WTC11 (cell line): ENCODE data around the gene TSPAN4. TPM values are rescaled to one million over a fixed set of nuclear protein-coding genes. Genes with fewer than 3 reads are reported as not detected.

Experiments
- ATAC-seq: fragments of 200-7000 bp; cut with Tn5 transposase; 2 replicates; pipeline ENCODE4 v1.10.0; 2021; ENCODE audit warnings: mild to moderate bottlenecking, moderate library complexity
- CTCF ChIA-PET: fragments of 300-600 bp; sonication (Branson Sonifier 250); formaldehyde crosslinking; loops from one replicate; lab custom pipeline; 2021; ENCODE audit warnings: antibody characterized with exemption; lab: Charles Lee
- POLR2A ChIA-PET: fragments of 350-600 bp; sonication (Branson Sonifier 250); formaldehyde crosslinking; loops from one replicate; lab custom pipeline; 2021; ENCODE audit warnings: antibody characterized with exemption; lab: Charles Lee
- DNase-seq: peaks from one replicate; pipeline ENCODE4 v3.0.0; 2021; ENCODE audit warnings: low spot score
- H3K27ac Mint-ChIP-seq: 2 replicates; pipeline ENCODE4 v1.8.0; 2021; ENCODE audit warnings: mixed read lengths
- H3K27me3 Mint-ChIP-seq: 2 replicates; pipeline ENCODE4 v1.8.0; 2021; ENCODE audit warnings: low read depth, mild to moderate bottlenecking, moderate library complexity, mixed read lengths
- H3K36me3 Mint-ChIP-seq: 2 replicates; pipeline ENCODE4 v1.8.0; 2021; ENCODE audit warnings: mixed read lengths
- H3K4me1 Mint-ChIP-seq: 2 replicates; pipeline ENCODE4 v1.8.0; 2022; ENCODE audit warnings: mixed read lengths
- H3K4me3 Mint-ChIP-seq: 2 replicates; pipeline ENCODE4 v1.8.0; 2021; ENCODE audit warnings: mild to moderate bottlenecking, moderate library complexity, mixed read lengths
- H3K9me3 Mint-ChIP-seq: 2 replicates; pipeline ENCODE4 v1.8.0; 2021; ENCODE audit warnings: mixed read lengths
- AR ChIP-seq: fragments of 250-450 bp; sonication (Bioruptor Pico); IDR thresholded peaks from 2 replicates; pipeline ENCODE4 v1.9.0; 2021; ENCODE audit warnings: mild to moderate bottlenecking
- ARID4B ChIP-seq: sonication (generic); formaldehyde crosslinking; IDR thresholded peaks from 2 replicates; pipeline ENCODE4 v1.8.0; 2023; ENCODE audit warnings: missing genetic modification reagents, mild to moderate bottlenecking, borderline replicate concordance
- ATF1 ChIP-seq: sonication (generic); formaldehyde crosslinking; IDR thresholded peaks from 2 replicates; pipeline ENCODE4 v1.8.1; 2023; ENCODE audit warnings: mild to moderate bottlenecking, moderate library complexity, missing genetic modification reagents
- ATF2 ChIP-seq: sonication (generic); formaldehyde crosslinking; IDR thresholded peaks from 2 replicates; pipeline ENCODE4 v1.8.1; 2022; ENCODE audit warnings: low read depth, missing genetic modification reagents, borderline replicate concordance
- EMX1 ChIP-seq: fragments of 250-450 bp; sonication (Bioruptor Pico); IDR thresholded peaks from 2 replicates; pipeline ENCODE4 v1.8.0; 2021; ENCODE audit warnings: mild to moderate bottlenecking
- FOXJ3 ChIP-seq: sonication (generic); formaldehyde crosslinking; IDR thresholded peaks from 2 replicates; pipeline ENCODE4 v1.9.0; 2021; ENCODE audit warnings: missing genetic modification reagents, mild to moderate bottlenecking, borderline replicate concordance
- FOXK1 ChIP-seq: sonication (generic); formaldehyde crosslinking; IDR thresholded peaks from 2 replicates; pipeline ENCODE4 v1.8.0; 2022; ENCODE audit warnings: mild to moderate bottlenecking, moderate library complexity, missing genetic modification reagents
- FOXP4 ChIP-seq: sonication (generic); formaldehyde crosslinking; IDR thresholded peaks from 2 replicates; pipeline ENCODE4 v1.8.0; 2022; ENCODE audit warnings: mild to moderate bottlenecking, missing genetic modification reagents
- GABPB1 ChIP-seq: sonication (generic); formaldehyde crosslinking; IDR thresholded peaks from 2 replicates; pipeline ENCODE4 v1.8.1; 2023; ENCODE audit warnings: mild to moderate bottlenecking, missing genetic modification reagents
- KAT7 ChIP-seq: sonication (generic); formaldehyde crosslinking; IDR thresholded peaks from 2 replicates; pipeline ENCODE4 v1.8.1; 2023; ENCODE audit warnings: missing genetic modification reagents, mild to moderate bottlenecking, borderline replicate concordance
- NFE2L1 ChIP-seq: sonication (generic); formaldehyde crosslinking; IDR thresholded peaks from 2 replicates; pipeline ENCODE4 v1.8.1; 2023; ENCODE audit warnings: missing genetic modification reagents
- NR2C2 ChIP-seq: sonication (generic); formaldehyde crosslinking; IDR thresholded peaks from 2 replicates; pipeline ENCODE4 v1.8.0; 2022; ENCODE audit warnings: mild to moderate bottlenecking, missing genetic modification reagents
- OVOL2 ChIP-seq: fragments of 250-450 bp; sonication (Bioruptor Pico); IDR thresholded peaks from 2 replicates; pipeline ENCODE4 v1.9.0; 2021; ENCODE audit warnings: mild to moderate bottlenecking, borderline replicate concordance
- PREB ChIP-seq: sonication (generic); formaldehyde crosslinking; IDR thresholded peaks from 2 replicates; pipeline ENCODE4 v1.8.1; 2022; ENCODE audit warnings: mild to moderate bottlenecking, missing genetic modification reagents, moderate library complexity, borderline replicate concordance
- PRRX2 ChIP-seq: fragments of 250-450 bp; sonication (Bioruptor Pico); IDR thresholded peaks from 2 replicates; pipeline ENCODE4 v1.8.0; 2021; ENCODE audit warnings: mild to moderate bottlenecking
- RELA ChIP-seq: sonication (generic); formaldehyde crosslinking; IDR thresholded peaks from 2 replicates; pipeline ENCODE4 v1.8.1; 2022; ENCODE audit warnings: missing genetic modification reagents, mild to moderate bottlenecking, borderline replicate concordance
- RORB ChIP-seq: fragments of 250-450 bp; sonication (Bioruptor Pico); IDR thresholded peaks from 2 replicates; pipeline ENCODE4 v1.9.0; 2021; ENCODE audit warnings: mild to moderate bottlenecking
- SMAD4 ChIP-seq: sonication (generic); formaldehyde crosslinking; IDR thresholded peaks from 2 replicates; pipeline ENCODE4 v1.8.0; 2022; ENCODE audit warnings: mild to moderate bottlenecking, missing genetic modification reagents
- TCF7 ChIP-seq: sonication (generic); formaldehyde crosslinking; IDR thresholded peaks from 2 replicates; pipeline ENCODE4 v1.8.0; 2022; ENCODE audit warnings: mild to moderate bottlenecking, low read depth, missing genetic modification reagents, moderate library complexity
- TEAD4 ChIP-seq: sonication (generic); formaldehyde crosslinking; IDR thresholded peaks from 2 replicates; pipeline ENCODE4 v1.8.0; 2022; ENCODE audit warnings: mild to moderate bottlenecking, missing genetic modification reagents
- ZSCAN18 ChIP-seq: fragments of 250-450 bp; sonication (Bioruptor Pico); IDR thresholded peaks from 2 replicates; pipeline ENCODE4 v2.1.2; 2022; ENCODE audit warnings: mild to moderate bottlenecking, moderate library complexity
- total RNA-seq: library from RNA; stranded (reverse); gene quantifications from 3 replicates; pipeline ENCODE4 v1.2.3, GENCODE V29; 2021

Gene TSPAN4
- total RNA-seq, 1 experiment from 2014 or later: 94.3 TPM

GRCh38 chr11:837189-837989 is 5.3 kb upstream of the TSPAN4 start:
- no peak overlapping the region for H3K4me3 Mint-ChIP-seq
- POLR2A ChIA-PET: interaction anchor here (0.7 to 1.0 kb wide), 2 partner anchors 17 to 33 kb away, joined by 3 to 6 read pairs; no protein-coding TSS in a partner anchor

GRCh38 chr11:837990-838307 is 4.7 kb upstream of the TSPAN4 start:
- Mint-ChIP-seq H3K9me3 (no peaks in the 10 kb centered on the region), H3K36me3 (peaks cover 13% of the 10 kb centered on the region), H3K4me1 (peaks cover 27% of the 10 kb centered on the region), H3K4me3 (no peak overlapping the region), H3K27ac (no peak overlapping the region), H3K27me3 (peaks cover 3% of the 10 kb centered on the region; the same call in 1 of the 2 replicates)
- ChIA-PET CTCF (interaction anchor here (0.6 to 2.2 kb wide), 7 partner anchors 9 to 217 kb away, joined by 3 to 16 read pairs (median 4); partner anchors contain the start of genes CRACR2B and PNPLA2), POLR2A (interaction anchor here (0.5 to 1.0 kb wide), 2 partner anchors 10 to 32 kb away, joined by 3 to 4 read pairs; no protein-coding TSS in a partner anchor)
- DNase-seq: no peak
- no peak for ATAC-seq
- TF ChIP-seq FOXP4 (CRISPR knock-in tag) (no peak), FOXJ3 (CRISPR knock-in tag) (no peak), ARID4B (no peak), PREB (CRISPR knock-in tag) (no peak), AR (CRISPR knock-in tag) (no peak), TCF7 (CRISPR knock-in tag) (no peak), ZSCAN18 (no peak), PRRX2 (CRISPR knock-in tag) (no peak), FOXK1 (CRISPR knock-in tag) (no peak), NR2C2 (CRISPR knock-in tag) (no peak), ATF2 (CRISPR knock-in tag) (no peak), SMAD4 (CRISPR knock-in tag) (no peak), RORB (CRISPR knock-in tag) (no peak), EMX1 (CRISPR knock-in tag) (no peak), RELA (CRISPR knock-in tag) (no peak)

More at GRCh38 chr11:837189-837989, 5.3 kb upstream of the TSPAN4 start:
- TF ChIP-seq ATF1 (CRISPR knock-in tag) (0 out of 2 replicates have a peak, but pooled peaks have one; percentile 33), TEAD4 (CRISPR knock-in tag) (no peak), KAT7 (no peak), OVOL2 (no peak), NFE2L1 (CRISPR knock-in tag) (no peak), EMX1 (CRISPR knock-in tag) (no peak), GABPB1 (no peak)
- CTCF ChIA-PET: interaction anchor here (1.4 to 2.2 kb wide), 4 partner anchors 8 to 31 kb away, joined by 4 to 16 read pairs (median 6); partner anchors contain the start of genes CRACR2B and PNPLA2
- peaks cover 3% of the 10 kb centered on the region for H3K27me3 Mint-ChIP-seq
- peaks cover 27% of the 10 kb centered on the region for H3K4me1 Mint-ChIP-seq
- DNase-seq (no peak), ATAC-seq (no peak)
- H3K9me3 Mint-ChIP-seq: no peaks in the 10 kb centered on the region
- peaks cover 13% of the 10 kb centered on the region for H3K36me3 Mint-ChIP-seq
- H3K27ac Mint-ChIP-seq: no peak overlapping the region
